Mucosa of stomach (tissue), 1 donor: ENCODE results near the gene PNKP.
A peak's percentile ranks its signal among the peaks of the same experiment; 100 is the strongest.

Source experiments
- H3K27me3 ChIP-seq: one replicate; pipeline ENCODE4 v1.7.0; 2013; ENCODE audit warnings: mild to moderate bottlenecking, low read length; ENCODE audit not compliant: control insufficient read depth, insufficient read depth
- H3K36me3 ChIP-seq: one replicate; pipeline ENCODE4 v1.7.0; 2013; ENCODE audit warnings: low read length; ENCODE audit not compliant: control insufficient read depth, insufficient read depth
- H3K4me1 ChIP-seq: one replicate; pipeline ENCODE4 v1.7.0; 2013; ENCODE audit warnings: mild to moderate bottlenecking, low read length; ENCODE audit not compliant: control insufficient read depth, insufficient read depth
- H3K4me3 ChIP-seq: one replicate; pipeline ENCODE4 v1.7.0; 2013; ENCODE audit warnings: low read length
- H3K9ac ChIP-seq: one replicate; pipeline ENCODE4 v1.7.0; 2013; ENCODE audit warnings: mild to moderate bottlenecking, low read length, moderate library complexity
- H3K9me3 ChIP-seq: one replicate; pipeline ENCODE4 v1.7.0; 2013; ENCODE audit warnings: mild to moderate bottlenecking, low read length, moderate library complexity; ENCODE audit not compliant: control insufficient read depth
- donor health status: Pancreatic carcinoma.

PNKP gene

GRCh38 chr19:49866933-49867782 is at the start of gene PNKP:
Gene PNKP, minus strand, starts transcription at chr19:49867576. Its CDS starts 372 bp downstream, at chr19:49867204.
- Histone ChIP-seq H3K9me3 (no peaks in the 10 kb centered on the region), H3K4me1 (peaks cover 43% of the 10 kb centered on the region), H3K36me3 (peaks cover 11% of the 10 kb centered on the region), H3K4me3 (peak within 1 kb of the TSS; percentile 92), H3K27me3 (no peaks in the 10 kb centered on the region), H3K9ac (peak within 1 kb of the TSS; percentile 82)

DNA sequence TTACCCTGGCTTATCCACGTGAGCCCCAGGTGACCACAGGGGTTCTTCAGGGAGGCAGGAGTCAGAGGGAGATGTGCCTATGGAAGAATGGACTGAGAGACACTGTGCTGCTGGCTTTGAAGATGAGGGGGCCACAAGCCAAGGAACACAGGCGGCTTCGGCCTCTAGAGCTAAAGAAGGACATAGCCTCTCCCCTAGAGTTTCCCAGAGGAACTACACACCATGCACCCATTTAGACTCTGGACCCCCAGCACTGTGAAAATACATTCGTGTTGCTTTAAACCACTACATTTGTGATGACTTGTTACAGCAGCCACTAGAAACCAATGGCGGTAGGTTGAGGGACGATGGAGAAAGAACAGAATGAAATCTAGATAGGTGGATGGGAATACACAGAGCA is 47.9 kb upstream of the PNKP start:
- Histone ChIP-seq H3K9me3 (no peaks in the 10 kb centered on the region), H3K27me3 (no peaks in the 10 kb centered on the region), H3K9ac (no peak overlapping the region), H3K4me1 (peaks cover 3% of the 10 kb centered on the region), H3K36me3 (peaks cover 8% of the 10 kb centered on the region), H3K4me3 (no peak overlapping the region)

GRCh38 chr19:49913720-49914119 is 46.3 kb upstream of the PNKP start:
- no peaks in the 10 kb centered on the region for H3K27me3 ChIP-seq
- H3K36me3 ChIP-seq, result peaks cover 8% of the 10 kb centered on the region
- H3K4me1 ChIP-seq, result peaks cover 3% of the 10 kb centered on the region
- H3K9me3 ChIP-seq, result no peaks in the 10 kb centered on the region
- no peak overlapping the region for H3K9ac ChIP-seq
- no peak overlapping the region for H3K4me3 ChIP-seq

GRCh38 chr19:49912965-49913685 is 45.7 kb upstream of the PNKP start:
- peaks cover 3% of the 10 kb centered on the region for H3K4me1 ChIP-seq
- H3K9ac ChIP-seq, result no peak overlapping the region
- H3K27me3 ChIP-seq, result no peaks in the 10 kb centered on the region
- H3K9me3 ChIP-seq, result no peaks in the 10 kb centered on the region
- no peak overlapping the region for H3K4me3 ChIP-seq
- peaks cover 8% of the 10 kb centered on the region for H3K36me3 ChIP-seq

GRCh38 chr19:49911381-49912145 is 44.2 kb upstream of the PNKP start:
- no peaks in the 10 kb centered on the region for H3K27me3 ChIP-seq
- H3K9me3 ChIP-seq, result no peaks in the 10 kb centered on the region
- peaks cover 3% of the 10 kb centered on the region for H3K4me1 ChIP-seq
- H3K4me3 ChIP-seq, result no peak overlapping the region
- no peak overlapping the region for H3K9ac ChIP-seq
- peaks cover 8% of the 10 kb centered on the region for H3K36me3 ChIP-seq

GRCh38 chr19:49910179-49910578 is 42.8 kb upstream of the PNKP start:
- no peak overlapping the region for H3K9ac ChIP-seq
- H3K9me3 ChIP-seq, result no peaks in the 10 kb centered on the region
- peaks cover 8% of the 10 kb centered on the region for H3K36me3 ChIP-seq
- H3K27me3 ChIP-seq, result no peaks in the 10 kb centered on the region
- peaks cover 3% of the 10 kb centered on the region for H3K4me1 ChIP-seq
- H3K4me3 ChIP-seq, result no peak overlapping the region

GRCh38 chr19:49908480-49909420 is 41.4 kb upstream of the PNKP start:
- Histone ChIP-seq H3K9ac (no peak overlapping the region), H3K4me1 (peaks cover 3% of the 10 kb centered on the region), H3K4me3 (no peak overlapping the region), H3K9me3 (no peaks in the 10 kb centered on the region), H3K27me3 (no peaks in the 10 kb centered on the region), H3K36me3 (peaks cover 8% of the 10 kb centered on the region)

- H3K36me3 ChIP-seq, result peaks cover 3% of the 10 kb centered on the region
- no peak overlapping the region for H3K4me3 ChIP-seq
Measured at GRCh38 chr19:49907745-49908446, 40.5 kb upstream of the PNKP start.

DNA sequence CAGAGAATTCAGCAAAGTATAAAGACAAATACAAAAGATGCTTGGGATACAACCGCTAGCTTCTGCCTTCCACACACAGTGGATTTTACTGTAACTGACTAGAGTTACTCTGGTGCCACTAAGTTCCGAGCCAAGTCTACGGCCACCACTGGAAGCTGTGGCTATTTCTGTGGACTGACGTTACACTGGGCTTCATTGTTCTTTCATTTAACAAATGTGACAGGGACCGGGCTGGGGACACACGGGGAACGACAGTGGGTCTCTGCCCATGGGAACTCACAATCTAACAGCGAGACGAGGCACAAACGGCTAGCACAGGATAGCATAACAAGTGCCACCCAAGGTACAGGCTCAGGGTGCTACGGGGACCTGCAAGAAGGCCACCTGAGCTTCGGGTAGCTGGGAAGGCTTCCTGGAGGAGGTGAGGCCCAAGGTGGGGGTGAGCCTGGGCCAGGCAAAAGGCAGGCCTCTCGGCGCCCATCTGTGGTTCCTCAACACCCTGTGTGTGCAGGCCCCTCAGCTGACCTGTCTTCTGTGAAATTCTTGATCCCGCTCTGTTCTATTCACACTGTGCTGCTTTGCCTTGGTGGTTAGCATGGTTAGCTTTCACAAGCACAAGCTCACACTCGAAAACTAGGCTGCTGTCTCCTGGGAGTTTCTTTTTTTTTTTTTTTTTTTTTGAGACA is 39.6 kb upstream of the PNKP start:
- no peak overlapping the region for H3K9ac ChIP-seq
- H3K36me3 ChIP-seq, result no peaks in the 10 kb centered on the region
- H3K4me3 ChIP-seq, result no peak overlapping the region
- peaks cover 3% of the 10 kb centered on the region for H3K4me1 ChIP-seq
- H3K27me3 ChIP-seq, result no peaks in the 10 kb centered on the region
- no peaks in the 10 kb centered on the region for H3K9me3 ChIP-seq

More at GRCh38 chr19:49907745-49908446, 40.5 kb upstream of the PNKP start:
- H3K4me1 ChIP-seq, result peaks cover 3% of the 10 kb centered on the region
- no peak overlapping the region for H3K9ac ChIP-seq
- no peaks in the 10 kb centered on the region for H3K27me3 ChIP-seq
- no peaks in the 10 kb centered on the region for H3K9me3 ChIP-seq

DNA sequence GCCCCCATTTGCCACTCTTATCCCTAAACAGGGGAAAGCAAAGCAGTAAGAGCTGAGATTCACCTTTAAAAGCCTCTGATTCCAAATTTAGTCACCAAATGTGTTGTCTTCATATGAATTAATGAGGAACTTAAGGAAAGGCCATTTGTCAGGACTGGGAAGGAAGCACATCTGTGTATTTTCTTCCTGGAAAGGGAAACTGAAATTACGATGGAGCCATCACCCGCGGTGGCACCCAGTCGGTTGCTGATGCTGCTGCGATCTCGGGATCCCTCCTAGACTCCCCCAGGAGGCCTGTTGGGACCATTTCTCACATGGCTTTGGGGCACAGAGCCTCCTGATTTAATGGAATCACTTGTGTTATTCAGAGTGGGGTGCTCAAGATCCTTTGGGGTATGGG is 36.8 kb upstream of the PNKP start:
- no peak overlapping the region for H3K4me3 ChIP-seq
- H3K9me3 ChIP-seq, result no peaks in the 10 kb centered on the region
- H3K4me1 ChIP-seq, result no peaks in the 10 kb centered on the region
- H3K9ac ChIP-seq, result no peak overlapping the region
- H3K36me3 ChIP-seq, result no peaks in the 10 kb centered on the region
- H3K27me3 ChIP-seq, result no peaks in the 10 kb centered on the region
